Transverse colon (tissue), 4 donors: ENCODE data around the gene ELP4. TPM values are rescaled to one million over a fixed set of nuclear protein-coding genes. Genes with fewer than 3 reads are reported as not detected.

Source experiments
- DNase-seq: peaks from one replicate; pipeline ENCODE4 v3.0.0-alpha.2; 2019
- H3K27ac ChIP-seq, 4 donors: fragments of 200-600 bp; sonication (generic); 2 replicates each; pipeline ENCODE4 v1.5.1; 2016 to 2018; ENCODE audit warnings: inconsistent platforms in 4 of 4
- H3K27me3 ChIP-seq: fragments of 200-600 bp; sonication (generic); 2 replicates; pipeline ENCODE4 v1.5.1; 2017; ENCODE audit warnings: inconsistent platforms
- H3K36me3 ChIP-seq, 4 donors: fragments of 200-600 bp; sonication (generic); 2 replicates each; pipeline ENCODE4 v1.5.1; 2017 to 2019; ENCODE audit warnings: inconsistent platforms in 4 of 4
- H3K4me1 ChIP-seq, 4 donors: fragments of 200-600 bp; sonication (generic); 2 replicates each; pipeline ENCODE4 v1.5.1; 2017 to 2020; ENCODE audit warnings: inconsistent platforms in 4 of 4
- H3K4me3 ChIP-seq, 4 donors: fragments of 200-600 bp; sonication (generic); 1 replicate in 1 of 4; 2 replicates in 3 of 4; pipeline versions ENCODE4 v1.5.1 to v1.6.1; 2017 to 2019; ENCODE audit warnings: inconsistent platforms in 4 of 4
- H3K9me3 ChIP-seq, 2 donors: fragments of 200-600 bp; sonication (generic); 2 replicates each; pipeline ENCODE4 v1.5.1; 2017 to 2019; ENCODE audit warnings: inconsistent platforms in 2 of 2
- EP300 ChIP-seq: sonication (generic); formaldehyde crosslinking; IDR thresholded peaks from one replicate; pipeline ENCODE4 v1.6.1; 2017; ENCODE audit warnings: antibody characterized with exemption, low read depth
- POLR2A ChIP-seq: fragments of 450-650 bp; IDR thresholded peaks from one replicate; pipeline ENCODE4 v1.6.1; 2016; ENCODE audit warnings: antibody characterized with exemption, mild to moderate bottlenecking, moderate library complexity
- POLR2AphosphoS5 ChIP-seq, 3 donors: sonication (generic); formaldehyde crosslinking; IDR thresholded peaks; one replicate each; pipeline ENCODE4 v1.6.1; 2016; ENCODE audit warnings: antibody characterized with exemption in 3 of 3
- WGBS, 2 donors: methylation state at CpG; one replicate each; pipeline ENCODE4 v1.1.5; 2018; ENCODE audit warnings: low coverage in 1 of 2; 5-methylcytosine and 5-hydroxymethylcytosine counted together
- in situ Hi-C, 4 donors: fragments of 200-750 bp; cut with MboI; loops; one replicate each; pipeline versions ENCODE4 v1.15.0 to v1.15.1; 2017; ENCODE audit warnings: low sequenced_read_pairs in 3 of 4, low pct_ligation_motif_present in 1 of 4, low pct_unique_long_range_greater_than_20kb in 1 of 4
- intact Hi-C: fragments of 100-400 bp; cut with DNase I; formaldehyde crosslinking; loops from one replicate; pipeline ENCODE4 v1.15.1; 2023; ENCODE audit warnings: low total_unique reads
- total RNA-seq, 4 donors: library from RNA; depleted of rRNA; stranded (reverse); fragments of >200 nt; gene quantifications; one replicate each; pipeline ENCODE4 v1.1.0, GENCODE V29; 2016
- TF ChIP-seq, protein P1 (sequence below), 5 experiments: fragments of 200-600 bp in 3 of 5; fragments of 450-650 bp in 2 of 5; sonication (generic) in 3 of 5; IDR thresholded peaks; 1 replicate in 2 of 5; 2 replicates in 3 of 5; pipeline ENCODE4 v1.5.1; 2016 to 2017; ENCODE audit warnings: antibody characterized with exemption in 5 of 5, inconsistent platforms in 3 of 5, mild to moderate bottlenecking in 2 of 5, moderate library complexity in 1 of 5

ELP4 gene
- total RNA-seq, 4 donors from 2014 or later, result 14.2 to 46.4 (median 23.6) TPM

DNA sequence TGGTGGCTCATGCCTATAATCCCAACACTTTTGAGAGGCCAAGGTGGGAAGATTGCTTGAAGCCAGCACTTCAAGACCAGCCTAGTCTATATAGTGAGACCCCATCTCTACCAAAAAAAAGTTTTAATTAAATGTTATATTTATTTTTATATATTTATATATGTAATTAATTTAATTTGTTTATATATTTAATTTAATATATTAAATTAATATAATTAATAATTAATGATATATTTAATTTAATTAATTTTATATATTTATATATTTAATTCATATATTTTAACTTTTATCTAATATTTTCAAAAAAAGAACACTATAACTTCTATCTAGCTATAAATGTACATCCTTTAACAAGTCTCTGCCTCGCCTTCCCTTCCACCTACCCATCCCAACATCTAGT, 196.8 kb downstream of the ELP4 start:
- TF ChIP-seq EP300 (no peak), POLR2AphosphoS5 (IDR thresholded peaks at IDR 0.05) (no peak), POLR2A (no peak)
- TF ChIP-seq, protein P1, sequence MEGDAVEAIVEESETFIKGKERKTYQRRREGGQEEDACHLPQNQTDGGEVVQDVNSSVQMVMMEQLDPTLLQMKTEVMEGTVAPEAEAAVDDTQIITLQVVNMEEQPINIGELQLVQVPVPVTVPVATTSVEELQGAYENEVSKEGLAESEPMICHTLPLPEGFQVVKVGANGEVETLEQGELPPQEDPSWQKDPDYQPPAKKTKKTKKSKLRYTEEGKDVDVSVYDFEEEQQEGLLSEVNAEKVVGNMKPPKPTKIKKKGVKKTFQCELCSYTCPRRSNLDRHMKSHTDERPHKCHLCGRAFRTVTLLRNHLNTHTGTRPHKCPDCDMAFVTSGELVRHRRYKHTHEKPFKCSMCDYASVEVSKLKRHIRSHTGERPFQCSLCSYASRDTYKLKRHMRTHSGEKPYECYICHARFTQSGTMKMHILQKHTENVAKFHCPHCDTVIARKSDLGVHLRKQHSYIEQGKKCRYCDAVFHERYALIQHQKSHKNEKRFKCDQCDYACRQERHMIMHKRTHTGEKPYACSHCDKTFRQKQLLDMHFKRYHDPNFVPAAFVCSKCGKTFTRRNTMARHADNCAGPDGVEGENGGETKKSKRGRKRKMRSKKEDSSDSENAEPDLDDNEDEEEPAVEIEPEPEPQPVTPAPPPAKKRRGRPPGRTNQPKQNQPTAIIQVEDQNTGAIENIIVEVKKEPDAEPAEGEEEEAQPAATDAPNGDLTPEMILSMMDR (IDR thresholded peaks at IDR 0.05), result no peak
- WGBS, 2 donors, result 73 to 97% methylated on average over 1 of the region's 1 CpG
- intact Hi-C loops, result no loop called here
- DNase-seq, result no peak
- Histone ChIP-seq H3K27me3 (no peaks in the 10 kb centered on the region), H3K9me3 (no peaks in the 10 kb centered on the region), H3K4me3 (no peak overlapping the region), H3K27ac (no peak overlapping the region), H3K4me1 (no peaks in the 10 kb centered on the region), H3K36me3 (no peaks in the 10 kb centered on the region)
- in situ Hi-C loops, result no loop called here

- Histone ChIP-seq H3K27me3 (no peaks in the 10 kb centered on the region), H3K9me3 (no peaks in the 10 kb centered on the region), H3K36me3 (no peaks in the 10 kb centered on the region), H3K4me1 (no peaks in the 10 kb centered on the region), H3K27ac (no peak overlapping the region), H3K4me3 (no peak overlapping the region)
- WGBS, 2 donors, result 31 to 37% methylated on average over 2 of the region's 2 CpGs
- TF ChIP-seq, protein P1 (IDR thresholded peaks at IDR 0.05), result no peak
- TF ChIP-seq POLR2AphosphoS5 (IDR thresholded peaks at IDR 0.05) (no peak), EP300 (no peak), POLR2A (no peak)
- no peak for DNase-seq
- in situ Hi-C loops (no loop called here), intact Hi-C loops (no loop called here)
These were observed 201.6 kb downstream of the ELP4 start for GRCh38 chr11:31711137-31711536.

- in situ Hi-C loops (no loop called here), intact Hi-C loops (no loop called here)
- H3K27ac ChIP-seq, result no peak overlapping the region
- H3K4me3 ChIP-seq, result no peak overlapping the region
- H3K4me1 ChIP-seq, result no peaks in the 10 kb centered on the region
- TF ChIP-seq, protein P1 (IDR thresholded peaks at IDR 0.05), result no peak
- TF ChIP-seq POLR2A, result no peak
- TF ChIP-seq EP300, result no peak
- TF ChIP-seq POLR2AphosphoS5 (IDR thresholded peaks at IDR 0.05), result no peak
- no peaks in the 10 kb centered on the region for H3K36me3 ChIP-seq
- 92 to 97% methylated on average over 2 of the region's 2 CpGs for WGBS, 2 donors
- no peaks in the 10 kb centered on the region for H3K9me3 ChIP-seq
- no peaks in the 10 kb centered on the region for H3K27me3 ChIP-seq
- no peak for DNase-seq
These were observed 203.3 kb downstream of the ELP4 start for GRCh38 chr11:31712851-31713250.

DNA sequence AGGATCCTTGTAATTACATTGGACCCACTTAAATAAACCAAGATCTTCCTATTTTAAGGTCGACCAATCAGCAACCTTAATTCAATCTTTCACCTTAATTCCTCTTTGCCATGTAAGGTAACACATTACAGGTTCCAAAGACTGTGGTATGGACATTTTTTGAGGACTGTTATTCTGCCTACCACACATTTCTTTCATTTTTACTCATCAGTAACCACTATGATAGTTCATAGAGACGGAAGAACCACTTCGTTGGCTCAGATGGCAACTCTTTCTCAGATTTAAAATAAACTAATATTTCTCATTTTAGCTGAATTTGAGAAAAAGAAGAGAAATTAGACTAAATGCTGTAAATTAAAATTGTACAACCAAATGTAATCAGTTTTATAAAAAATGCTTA, 205.3 kb downstream of the ELP4 start:
- TF ChIP-seq POLR2A, result no peak
- no peak for TF ChIP-seq POLR2AphosphoS5 (IDR thresholded peaks at IDR 0.05)
- TF ChIP-seq EP300, result no peak
- TF ChIP-seq, protein P1 (IDR thresholded peaks at IDR 0.05), result no peak
- Histone ChIP-seq H3K27me3 (no peaks in the 10 kb centered on the region), H3K27ac (no peak overlapping the region), H3K9me3 (no peaks in the 10 kb centered on the region), H3K4me1 (no peaks in the 10 kb centered on the region), H3K36me3 (no peaks in the 10 kb centered on the region), H3K4me3 (no peak overlapping the region)
- DNase-seq, result no peak
- in situ Hi-C loops, result no loop called here
- intact Hi-C loops, result no loop called here
- WGBS, 2 donors, result 77 to 90% methylated on average over 3 of the region's 3 CpGs
